HG03045 (cell line): Measurements from ENCODE around the gene DIP2C.
"Not testable (repeated sequence)": the region's sequence is repeated elsewhere in the genome, so short reads cannot be mapped to it uniquely, and the experiment has no call there.

Experiments used
- ATAC-seq: cut with Tn5 transposase; IDR thresholded peaks from one replicate; pipeline ENCODE4 v1.9.1; 2021; ENCODE audit warnings: mild to moderate bottlenecking, moderate library complexity; ENCODE audit not compliant: unreplicated experiment

DIP2C gene

DNA sequence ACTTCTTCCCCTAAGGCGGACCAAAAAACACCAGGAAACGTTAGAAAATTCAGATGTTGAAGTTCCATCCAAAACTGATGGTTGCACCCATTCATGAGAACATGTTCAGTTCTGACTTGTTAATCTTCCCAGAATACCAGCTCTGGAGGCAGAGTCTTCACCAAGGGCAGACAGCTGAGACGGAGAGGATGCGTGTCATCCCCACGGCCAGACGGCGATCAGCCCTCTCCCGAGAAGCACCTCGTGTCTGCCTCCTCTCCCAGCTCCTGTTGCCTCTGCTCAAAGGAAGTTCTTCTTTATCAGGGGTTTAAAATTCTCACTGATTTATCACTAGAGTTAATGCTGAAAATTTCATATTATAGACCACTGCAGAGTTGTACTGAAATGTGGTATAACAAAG is 284.5 kb downstream of the DIP2C start:
- no peak for ATAC-seq

DNA sequence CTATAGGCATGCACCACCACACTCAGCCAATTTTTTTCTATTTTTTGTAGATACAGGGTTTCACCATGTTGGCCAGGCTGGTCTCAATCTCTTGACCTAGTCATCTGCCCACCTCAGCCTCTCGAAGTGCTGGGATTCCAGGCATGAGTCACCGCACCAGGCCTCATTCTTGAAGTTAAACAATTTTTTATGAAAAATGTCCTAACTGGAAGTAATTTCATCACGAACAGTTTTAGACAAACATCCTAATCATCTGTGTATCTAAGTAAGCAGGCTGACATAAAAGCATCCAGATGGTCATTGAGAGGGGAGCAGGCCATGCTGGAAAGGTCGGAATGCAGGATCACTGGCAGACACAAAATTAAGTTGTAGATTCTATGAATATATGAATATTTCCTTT is 285.1 kb downstream of the DIP2C start:
- ATAC-seq, result no peak

DNA sequence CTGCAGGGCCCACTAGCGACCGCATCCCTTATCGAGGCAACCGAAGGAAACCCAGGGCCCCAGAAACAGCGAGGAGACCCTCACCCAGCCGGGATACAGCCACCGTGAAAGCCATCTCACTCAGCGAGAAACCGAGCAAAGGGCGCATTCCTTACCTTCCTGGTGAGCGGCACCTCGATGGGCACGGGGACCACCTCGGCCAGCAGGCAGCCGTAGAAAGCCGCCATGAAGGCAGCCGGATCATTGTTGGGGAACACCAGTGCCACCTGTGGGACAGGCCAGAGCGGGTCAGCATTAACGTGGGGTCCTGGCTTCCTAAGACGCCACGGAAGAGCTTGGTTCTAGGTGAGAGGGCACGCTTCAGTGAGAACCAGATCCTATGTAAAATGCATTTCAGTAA is 290.5 kb downstream of the DIP2C start:
- ATAC-seq, result no peak

DNA sequence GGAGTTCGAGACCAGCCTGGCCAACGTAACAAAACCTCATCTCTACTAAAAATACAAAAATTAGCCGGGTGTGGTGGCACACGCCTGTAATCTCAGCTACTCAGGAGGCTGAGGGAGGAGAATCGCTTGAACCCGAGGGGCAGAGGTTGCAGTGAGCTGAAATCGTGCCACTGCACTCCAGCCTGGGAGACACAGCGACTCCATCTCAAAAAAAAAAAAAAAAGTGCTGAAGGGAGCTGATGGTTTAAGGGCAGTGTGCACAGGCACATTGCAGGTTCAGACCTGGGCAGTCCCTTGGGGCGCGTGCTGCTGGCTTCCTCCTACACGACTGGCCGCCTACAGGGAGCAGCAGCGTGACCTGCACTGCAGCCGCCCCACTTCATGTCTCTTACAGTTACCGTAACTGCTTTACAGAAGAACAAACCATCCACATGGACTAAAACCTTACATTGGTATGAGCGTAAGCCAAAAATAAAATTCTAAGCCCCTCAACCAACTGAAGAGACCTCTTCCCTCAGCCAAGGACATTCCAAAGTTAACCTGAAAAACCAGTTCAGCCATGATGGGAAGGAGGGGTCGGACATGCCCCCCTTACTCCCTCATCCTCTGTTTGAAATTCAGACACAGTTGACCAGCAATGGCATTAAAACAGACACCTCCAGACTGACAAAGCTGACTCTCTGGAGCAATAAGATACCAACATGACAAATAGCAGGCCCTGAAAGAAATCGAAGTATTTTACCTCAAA is 292.0 kb downstream of the DIP2C start:
- ATAC-seq, result no peak

DNA sequence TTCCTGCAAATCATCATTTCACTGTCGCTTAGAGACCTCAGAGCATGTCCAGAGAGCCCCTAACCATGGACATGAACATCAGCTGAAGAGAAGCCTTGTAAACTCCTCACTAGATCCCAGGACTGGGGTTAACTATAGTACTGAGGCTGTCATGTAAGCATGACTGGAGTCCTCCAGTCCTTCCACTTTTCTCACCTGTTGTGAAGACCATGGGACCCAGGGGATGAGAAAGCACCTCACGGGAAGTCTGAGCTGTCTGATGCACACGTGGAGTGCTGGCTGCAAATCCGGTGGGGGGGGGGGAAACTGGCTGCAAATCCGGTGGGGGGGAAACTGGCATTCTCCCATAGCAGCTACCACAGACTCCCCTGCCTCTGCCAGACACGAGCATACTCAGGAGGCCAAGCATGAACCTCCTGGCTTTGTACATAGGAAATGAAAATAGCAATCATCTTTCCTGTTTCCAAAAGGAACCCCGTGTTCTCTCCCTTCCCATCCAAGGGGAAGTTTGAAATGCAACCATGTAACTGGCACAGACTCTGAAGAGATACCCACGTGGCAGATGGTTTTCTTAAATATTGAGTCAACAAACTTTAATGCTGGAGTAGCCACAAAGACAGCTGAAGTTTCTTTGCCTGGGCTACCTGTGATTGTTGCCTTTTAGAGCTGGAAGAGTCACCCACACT is 292.8 kb downstream of the DIP2C start:
- no peak for ATAC-seq

DNA sequence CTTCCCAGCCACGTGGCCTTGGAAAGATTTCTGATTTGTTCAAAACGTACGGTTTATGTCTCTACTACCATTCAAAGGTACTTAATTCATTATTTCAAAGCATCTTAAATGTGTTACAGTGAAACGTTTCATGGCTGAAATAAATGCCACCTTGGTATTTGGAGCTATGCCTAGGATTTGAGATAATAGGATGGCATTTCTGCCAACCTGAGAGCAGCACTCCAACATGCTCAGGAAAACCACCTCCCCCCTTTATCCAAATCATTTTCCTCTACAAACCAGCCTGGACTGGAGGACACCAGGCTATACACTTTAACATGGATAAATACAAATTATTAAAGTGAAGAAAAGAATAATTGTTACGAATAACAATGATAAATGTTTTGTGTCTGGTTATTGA is 293.4 kb downstream of the DIP2C start:
- ATAC-seq, result no peak

DNA sequence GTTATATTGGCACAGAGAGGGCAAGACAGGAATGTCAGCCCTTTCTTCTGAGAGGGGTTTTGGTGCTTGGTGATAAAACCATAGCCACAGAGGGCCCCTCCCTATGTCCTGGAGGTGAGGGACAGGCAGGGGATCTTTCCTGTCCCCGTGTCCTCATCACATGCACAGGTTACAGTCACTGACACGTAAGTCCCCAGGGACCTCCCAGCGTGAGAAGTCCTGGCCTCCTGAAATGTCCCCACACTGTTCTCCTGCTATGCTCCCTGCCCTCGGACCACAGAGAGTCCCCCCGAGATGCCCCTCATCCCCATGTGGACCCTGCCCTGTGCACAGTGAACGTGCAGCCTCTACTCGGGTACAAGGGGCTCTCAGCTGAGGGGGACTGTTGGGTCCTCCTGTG is 293.8 kb downstream of the DIP2C start:
- ATAC-seq, result no peak

DNA sequence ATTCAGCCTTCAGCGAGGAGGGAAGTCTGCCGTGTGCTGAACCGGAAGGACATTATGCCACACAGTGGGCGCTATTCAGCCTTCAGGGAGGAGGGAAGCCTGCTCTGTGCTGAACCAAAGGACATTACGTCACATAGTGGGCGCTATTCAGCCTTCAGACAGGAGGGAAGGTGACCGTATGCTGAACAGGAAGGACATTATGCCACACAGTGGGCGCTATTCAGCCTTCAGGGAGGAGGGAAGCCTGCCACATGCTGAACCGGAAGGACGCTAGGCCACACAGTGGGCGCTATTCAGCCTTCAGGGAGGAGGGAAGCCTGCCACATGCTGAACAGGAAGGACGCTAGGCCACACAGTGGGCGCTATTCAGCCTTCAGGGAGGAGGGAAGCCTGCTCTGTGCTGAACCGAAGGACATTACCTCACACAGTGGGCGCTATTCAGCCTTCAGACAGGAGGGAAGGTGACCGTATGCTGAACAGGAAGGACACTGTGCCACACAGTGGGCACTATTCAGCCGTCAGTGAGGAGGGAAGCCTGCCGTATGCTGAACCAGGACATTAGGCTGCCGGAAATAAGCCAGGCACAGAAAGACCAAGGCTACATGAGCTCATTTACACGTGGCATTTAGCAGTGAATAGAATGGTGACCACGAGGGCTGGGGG is 294.9 kb downstream of the DIP2C start:
- not testable (repeated sequence) for ATAC-seq

DNA sequence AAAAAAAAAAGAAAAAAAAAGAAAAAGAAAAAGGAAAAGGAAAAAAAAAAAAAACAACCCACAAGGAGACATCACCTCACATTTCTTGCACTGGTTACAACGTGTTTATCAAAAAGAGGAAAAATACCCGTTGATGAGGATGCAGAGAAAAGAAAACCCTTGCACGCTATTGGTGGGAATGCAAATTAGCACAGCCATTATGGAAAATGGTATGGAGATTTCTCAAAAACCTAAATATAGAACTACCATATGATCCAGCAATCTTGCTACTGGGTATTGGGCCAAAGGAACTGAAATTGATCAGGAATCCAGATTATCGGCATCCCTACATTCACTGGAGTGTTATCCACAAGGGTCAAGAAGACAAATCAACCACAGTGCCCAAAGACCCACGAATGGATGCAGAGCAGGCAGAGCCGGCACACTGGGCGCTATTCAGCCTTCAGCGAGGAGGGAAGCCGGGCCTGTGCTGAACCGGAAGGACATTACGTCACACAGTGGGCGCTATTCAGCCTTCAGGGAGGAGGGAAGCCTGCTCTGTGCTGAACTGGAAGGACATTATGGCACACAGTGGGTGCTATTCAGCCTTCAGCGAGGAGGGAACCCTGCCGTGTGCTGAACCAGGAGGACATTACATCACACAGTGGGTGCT is 295.6 kb downstream of the DIP2C start:
- no peak for ATAC-seq

DNA sequence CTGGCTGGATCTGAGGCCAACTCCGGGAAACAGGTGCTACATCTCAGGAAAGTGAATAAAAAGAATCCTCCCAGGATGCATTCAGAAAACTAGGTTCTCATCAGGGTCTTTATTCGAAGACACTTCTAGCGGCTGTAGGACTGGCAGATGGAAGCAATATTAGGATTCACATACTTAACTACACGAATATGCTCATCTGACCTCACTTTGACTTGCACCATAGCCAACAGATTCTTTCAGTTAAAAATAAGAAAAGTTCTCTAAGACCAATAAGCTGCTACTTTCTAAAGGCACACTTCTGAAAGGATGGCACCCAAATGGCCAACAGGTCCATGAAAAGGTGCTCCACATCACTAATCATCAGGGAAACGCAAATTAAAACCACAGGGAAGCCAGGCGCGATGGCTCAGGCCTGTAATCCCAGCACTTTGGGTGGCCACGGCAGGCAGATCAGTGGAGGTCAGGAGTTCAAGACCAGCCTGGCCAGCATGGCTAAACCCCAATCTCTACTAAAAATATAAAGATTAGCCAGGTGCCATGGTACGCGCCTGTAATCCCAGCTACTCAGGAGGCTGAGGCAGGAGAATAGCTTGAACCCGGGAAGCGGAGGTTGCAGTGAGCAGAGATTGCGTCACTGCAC is 296.2 kb downstream of the DIP2C start:
- ATAC-seq, result no peak

DNA sequence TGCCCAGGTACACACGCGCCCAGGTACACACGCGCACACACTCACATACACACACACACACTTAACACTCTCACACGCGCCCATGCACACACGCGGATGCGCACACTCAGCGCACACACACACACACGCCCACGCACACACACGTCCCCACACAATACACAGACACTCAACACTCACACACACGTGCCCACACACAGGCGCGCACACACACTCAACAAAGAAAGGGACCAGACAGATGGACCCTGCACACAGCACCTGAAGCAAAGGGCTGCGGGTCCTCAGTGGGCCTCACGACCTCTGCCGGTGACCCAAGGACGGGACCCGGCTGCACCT is 296.8 kb downstream of the DIP2C start:
- no peak for ATAC-seq

DNA sequence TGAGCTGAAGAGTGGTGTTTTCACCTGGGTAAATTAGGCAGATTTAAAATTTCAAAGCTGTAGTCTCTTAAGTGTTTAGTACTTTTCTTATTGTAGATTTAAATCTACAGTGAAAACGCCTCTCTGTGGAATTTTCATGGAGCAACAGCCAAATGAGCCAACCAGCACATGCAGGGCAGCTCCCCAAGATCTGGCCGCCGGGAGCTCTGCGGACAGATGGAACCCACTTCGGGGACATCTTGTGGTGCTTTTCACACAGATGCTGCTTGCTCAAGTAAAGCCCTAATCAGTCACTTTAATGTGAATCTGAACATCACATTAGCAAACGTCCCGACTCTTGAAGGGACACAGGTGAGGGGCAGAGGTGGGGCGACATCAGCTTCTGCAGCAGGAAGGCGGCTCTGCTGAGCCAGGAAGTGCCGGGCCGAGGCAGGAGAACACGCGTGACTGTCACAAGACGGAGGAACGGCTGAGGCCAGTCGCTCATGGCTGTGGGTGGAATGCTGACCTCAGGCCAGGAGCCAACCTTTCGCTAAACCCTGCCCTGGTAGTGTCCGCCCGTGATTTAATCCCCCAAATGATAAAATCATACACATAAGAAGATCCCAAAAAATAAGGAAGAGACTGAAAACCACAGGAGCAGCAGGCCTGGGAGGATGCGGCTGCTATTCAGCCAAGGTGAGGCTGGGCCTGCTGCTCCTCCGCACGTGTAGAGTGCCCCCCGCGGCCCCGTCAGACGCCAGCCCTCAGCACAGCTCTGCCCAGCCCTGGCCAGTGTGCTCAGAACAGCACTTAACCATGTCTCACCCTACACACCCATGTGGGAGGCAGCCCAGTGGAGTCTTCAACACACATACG is 297.4 kb downstream of the DIP2C start:
- no peak for ATAC-seq

DNA sequence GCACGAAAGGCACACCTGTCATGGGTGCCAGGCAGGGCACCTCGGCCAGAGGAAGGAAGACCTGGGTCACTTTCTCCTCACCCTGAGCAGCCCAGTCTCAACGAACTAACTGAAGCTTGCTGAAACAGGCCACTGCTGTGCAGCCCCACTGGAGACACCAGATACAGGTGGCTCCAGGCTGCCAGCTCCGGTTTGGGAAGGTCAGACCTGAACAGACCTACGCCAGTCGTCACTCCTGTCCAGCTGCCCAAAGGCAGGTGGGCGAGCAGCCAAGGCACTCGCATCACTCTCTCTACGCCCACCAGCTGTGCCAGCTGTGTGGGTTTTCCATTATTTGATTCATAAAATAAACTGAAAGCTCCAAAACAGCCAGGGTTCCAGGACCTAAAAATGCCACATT is 298.2 kb downstream of the DIP2C start:
- ATAC-seq, result no peak

DNA sequence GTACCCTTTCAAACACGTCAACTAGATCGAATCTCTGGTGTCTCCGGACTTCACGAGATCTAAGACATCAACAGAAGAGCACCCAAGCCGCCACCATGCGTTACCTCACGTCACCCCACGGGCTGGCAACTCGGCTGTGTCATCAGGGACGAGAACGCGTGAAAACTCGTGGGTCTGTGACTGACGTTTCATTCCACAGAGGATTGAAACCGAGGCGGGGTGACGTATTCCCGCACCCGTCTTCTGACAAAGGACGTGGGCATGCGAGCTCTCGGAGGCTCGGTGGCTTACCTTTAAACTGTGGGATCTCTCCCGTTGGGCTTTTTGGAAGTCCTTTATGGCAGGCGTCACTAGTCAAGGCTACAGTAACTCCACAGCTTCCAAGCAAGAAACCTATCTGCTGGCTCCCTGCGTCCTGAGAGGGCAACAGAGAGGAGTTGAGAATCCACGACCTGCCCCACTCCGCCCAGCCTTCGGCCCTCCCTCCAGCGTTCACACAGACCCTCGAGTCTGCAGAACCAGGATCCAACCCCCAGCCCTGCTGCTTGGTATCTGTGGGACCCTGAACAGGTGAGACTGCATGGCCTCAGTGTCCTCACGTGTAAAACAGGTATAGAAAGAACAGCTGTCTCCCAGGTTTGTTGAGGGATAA is 298.9 kb downstream of the DIP2C start:
- no peak for ATAC-seq

DNA sequence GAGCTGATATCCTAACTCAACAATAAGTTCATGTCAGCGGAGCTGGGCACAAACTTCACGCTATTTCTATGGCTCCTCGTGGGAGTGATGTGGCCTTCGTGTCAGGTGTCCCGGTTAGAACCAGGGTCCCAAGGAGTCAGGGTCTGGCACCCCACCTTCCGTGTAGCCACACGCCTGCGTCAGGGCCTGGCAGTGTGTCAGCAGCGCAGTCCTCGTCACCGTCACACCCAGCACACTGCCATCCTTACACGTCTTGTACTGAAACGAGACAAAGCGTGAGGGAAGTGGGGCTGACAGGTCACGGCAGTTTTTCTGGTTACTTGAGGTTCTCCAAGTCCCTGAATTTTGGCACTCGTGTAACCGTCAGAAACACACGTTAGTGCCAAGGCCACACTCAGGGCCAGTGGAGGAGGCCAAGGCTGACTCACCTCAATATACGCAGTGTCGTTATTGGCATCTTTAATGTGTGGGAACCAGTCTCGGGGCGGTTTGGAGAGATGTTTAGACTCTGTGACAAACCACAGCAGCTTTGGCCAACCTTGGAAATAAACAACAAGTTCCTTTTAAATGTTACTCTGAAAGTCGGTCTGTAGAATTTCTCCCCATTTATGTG is 299.5 kb downstream of the DIP2C start:
- no peak for ATAC-seq

DNA sequence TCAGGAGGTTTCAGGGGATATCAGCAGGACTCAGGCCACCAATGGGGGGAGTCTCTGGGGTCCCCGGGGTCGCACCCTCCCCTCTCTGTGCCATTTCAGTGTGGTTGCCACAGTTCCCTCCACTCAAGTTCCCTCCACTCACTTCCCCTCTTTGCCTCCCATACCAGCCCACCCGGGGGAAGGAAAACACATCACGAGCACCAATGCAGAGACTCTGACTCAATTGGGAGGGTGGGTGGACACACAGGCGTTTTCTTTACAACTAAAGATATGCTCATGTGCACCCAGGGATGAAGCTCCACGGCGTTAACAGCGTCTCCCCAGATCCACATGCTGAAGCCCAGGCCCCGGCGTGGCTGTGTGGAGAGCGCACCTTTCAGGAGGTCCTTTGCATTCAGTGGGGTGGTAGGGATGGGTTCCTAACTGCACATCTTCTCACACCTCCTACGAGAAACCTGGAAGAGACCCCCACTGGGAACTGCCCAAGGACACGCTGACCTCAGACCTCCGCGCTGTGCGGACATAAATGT is 300.1 kb downstream of the DIP2C start:
- no peak for ATAC-seq

DNA sequence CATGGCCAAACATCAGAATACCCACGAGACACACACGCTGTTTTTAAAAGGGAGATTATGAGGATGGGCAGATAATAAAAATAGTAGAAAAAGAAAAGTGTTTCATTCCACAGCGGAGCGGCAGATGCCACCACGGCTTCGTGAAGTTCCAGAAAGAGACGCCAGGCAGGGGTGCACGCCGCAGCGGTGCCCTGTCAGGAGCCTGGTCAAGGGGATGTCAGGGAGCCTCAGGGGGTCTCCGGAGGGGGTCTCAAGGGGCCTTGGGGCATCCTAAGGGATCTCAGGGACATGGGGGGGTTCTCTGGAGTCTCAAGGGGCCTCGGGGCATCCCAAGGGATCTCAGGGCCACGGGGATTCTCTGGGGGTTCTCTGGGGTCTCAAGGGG is 300.8 kb downstream of the DIP2C start:
- no peak for ATAC-seq

DNA sequence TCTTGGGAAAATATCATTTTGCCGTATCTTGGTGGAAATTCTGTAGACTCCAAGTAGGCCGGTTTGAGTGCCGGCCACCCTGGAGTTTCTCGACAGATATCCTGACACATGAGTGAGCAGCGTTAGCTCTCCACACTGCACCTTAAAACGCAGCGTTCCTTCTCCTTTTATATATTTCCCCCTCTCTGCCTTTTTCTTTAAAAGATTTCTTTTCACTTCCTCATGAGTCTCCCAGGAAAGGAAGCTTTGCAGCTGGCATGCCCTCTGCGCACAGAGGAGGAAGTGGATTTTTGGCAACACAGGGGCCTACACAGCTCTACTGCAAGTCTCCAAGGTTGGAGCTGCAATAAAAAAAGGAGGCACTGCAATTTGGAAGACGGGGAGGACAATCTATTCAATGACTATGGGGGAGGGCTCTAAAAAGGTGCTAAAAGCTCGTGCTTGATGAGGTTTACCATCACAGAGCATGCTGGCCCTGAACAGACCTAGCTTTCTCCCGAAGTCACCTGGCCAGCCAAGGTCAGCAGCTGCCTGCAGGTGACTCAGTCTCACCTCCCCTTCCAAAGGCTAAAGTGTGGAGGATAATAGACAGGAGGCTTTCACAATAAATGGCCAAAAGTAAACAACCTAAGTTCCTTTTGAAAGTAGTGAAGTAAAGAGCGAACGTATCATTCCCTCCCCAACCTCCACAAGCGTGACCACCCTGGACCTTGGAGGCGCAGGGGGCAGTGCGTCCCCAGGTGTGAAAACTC is 301.4 kb downstream of the DIP2C start:
- ATAC-seq, result no peak

DNA sequence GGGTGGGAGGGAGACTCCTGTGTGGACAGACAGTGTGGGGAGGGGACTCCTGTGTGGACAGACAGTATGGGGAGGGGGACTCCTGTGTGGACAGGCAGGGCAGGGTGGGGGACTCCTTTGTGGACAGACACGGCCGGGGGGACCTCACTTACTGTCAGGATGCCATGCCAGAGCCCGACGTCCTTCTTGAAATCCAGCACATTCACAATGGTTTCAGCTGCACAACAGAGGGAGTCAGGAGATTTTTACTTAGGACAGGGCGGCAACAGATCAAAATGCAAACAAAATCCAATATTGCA is 301.9 kb downstream of the DIP2C start:
- no peak for ATAC-seq
